GM21786 (cell line): ENCODE results near the gene MBOAT7.

Source experiments
- ATAC-seq: cut with Tn5 transposase; IDR thresholded peaks from one replicate; pipeline ENCODE4 v1.9.1; 2021; ENCODE audit not compliant: unreplicated experiment

Gene MBOAT7

GRCh38 chr19:54165222-54165621 is 24.2 kb downstream of the MBOAT7 start:
- ATAC-seq: no peak

- no peak for ATAC-seq
Measured at GRCh38 chr19:54164369-54165068, 24.9 kb downstream of the MBOAT7 start.

GRCh38 chr19:54162884-54163283 is 26.5 kb downstream of the MBOAT7 start:
- no peak for ATAC-seq

DNA sequence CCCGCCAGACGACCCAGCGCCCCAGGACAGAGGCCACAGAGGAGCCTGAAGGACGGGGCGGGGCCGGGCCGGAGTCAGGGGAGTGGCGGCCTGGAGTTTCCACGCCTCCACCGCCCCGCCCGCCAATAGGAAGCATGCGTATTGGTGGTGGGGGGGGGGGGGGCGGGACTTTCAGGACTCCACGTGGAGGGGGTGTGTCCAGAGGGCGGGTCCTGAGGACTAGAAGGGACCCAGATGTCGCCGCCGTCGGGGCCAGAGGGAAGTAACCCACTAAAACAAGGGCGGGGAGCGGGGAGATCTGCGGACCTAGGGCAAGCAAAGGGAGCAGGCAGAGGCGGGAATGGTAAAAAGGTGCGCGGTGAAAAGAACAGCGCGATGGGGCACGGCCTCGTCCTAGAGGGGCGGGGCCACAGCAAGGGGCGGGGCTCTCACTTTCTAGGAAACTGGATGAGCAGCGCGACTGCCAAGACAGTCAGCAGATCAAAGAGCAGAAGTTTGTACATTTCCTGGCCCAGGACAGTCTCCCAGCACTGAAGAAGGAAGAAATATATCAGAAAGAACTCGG is 27.1 kb downstream of the MBOAT7 start:
- no peak for ATAC-seq

- no peak for ATAC-seq
Measured at GRCh38 chr19:54160854-54161253, 28.5 kb downstream of the MBOAT7 start.

GRCh38 chr19:54160182-54160811 is 29.1 kb downstream of the MBOAT7 start:
- ATAC-seq: no peak

DNA sequence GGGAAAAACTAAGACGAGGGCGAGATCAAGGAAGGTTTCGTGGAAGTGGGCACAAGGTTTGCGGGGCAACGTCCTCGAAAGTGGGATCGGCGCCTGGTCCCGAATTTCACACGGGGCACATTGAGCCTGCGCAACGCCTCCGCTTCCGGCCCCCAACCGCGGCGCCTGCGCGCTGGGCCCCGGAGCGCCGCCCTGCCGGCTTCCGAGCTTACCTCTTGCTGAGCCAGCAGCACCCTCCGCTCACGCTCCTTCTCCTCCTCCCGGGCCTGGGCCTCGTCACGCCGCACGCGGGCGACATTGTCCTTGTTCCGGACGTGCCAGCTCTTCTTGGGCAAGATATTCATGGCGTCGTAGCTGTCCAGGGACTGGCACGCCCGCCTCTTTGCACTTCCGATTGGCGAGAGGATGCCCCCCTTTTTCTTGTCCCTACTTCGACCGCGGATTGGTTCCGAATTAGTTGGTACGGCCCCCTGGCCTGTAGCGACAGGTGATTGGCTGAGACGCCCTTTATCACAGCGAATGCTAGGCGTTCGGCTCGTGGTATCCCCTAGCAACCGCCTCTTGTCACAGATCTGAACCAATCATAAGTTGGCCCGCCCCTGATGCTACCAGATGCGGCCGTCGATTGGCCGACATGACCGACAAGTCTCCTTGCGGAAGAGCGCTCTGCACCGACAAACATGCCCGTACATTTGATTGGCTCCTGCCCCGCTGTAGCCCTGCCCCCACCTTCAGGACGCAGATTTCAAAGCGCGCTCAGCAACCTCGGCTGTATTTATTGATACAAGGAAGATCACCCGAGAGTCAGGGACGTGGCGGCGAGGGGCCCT is 29.8 kb downstream of the MBOAT7 start, which contains the start of gene LENG1:
Gene LENG1 (minus strand): TSS at position 370 of the 830 bp plus-strand sequence. CDS start 26 bp downstream, at position 344.
- ATAC-seq: peak; percentile 90

- ATAC-seq: no peak
Measured at GRCh38 chr19:54158812-54159351, 30.5 kb downstream of the MBOAT7 start.

- no peak for ATAC-seq
Measured at GRCh38 chr19:54156953-54157352, 32.4 kb downstream of the MBOAT7 start.

GRCh38 chr19:54156490-54156889 is 32.9 kb downstream of the MBOAT7 start:
- ATAC-seq: no peak

DNA sequence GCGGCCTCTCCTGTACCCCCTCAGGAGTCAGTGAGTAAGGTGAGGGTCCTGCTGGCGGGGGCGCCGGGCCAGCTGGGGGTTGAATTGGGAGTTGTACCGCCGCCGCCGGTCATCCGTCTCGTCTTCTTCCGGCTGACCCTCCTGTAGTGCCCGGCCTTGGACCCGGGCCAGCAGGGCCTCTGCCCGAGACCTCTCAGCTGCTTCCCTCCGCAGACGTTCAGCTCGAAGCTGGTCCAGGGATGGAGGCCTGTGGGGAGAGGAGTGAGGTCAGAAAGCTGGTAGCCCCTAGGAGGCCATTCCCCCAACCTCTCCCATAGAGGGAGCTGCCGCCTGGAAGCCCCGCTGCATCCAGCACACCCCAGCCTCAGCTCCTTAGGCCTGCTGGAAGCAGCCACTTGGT is 33.7 kb downstream of the MBOAT7 start:
- no peak for ATAC-seq

GRCh38 chr19:54154603-54155345 is 34.6 kb downstream of the MBOAT7 start:
- no peak for ATAC-seq

- ATAC-seq: no peak
Measured at GRCh38 chr19:54153731-54154326, 35.6 kb downstream of the MBOAT7 start.

DNA sequence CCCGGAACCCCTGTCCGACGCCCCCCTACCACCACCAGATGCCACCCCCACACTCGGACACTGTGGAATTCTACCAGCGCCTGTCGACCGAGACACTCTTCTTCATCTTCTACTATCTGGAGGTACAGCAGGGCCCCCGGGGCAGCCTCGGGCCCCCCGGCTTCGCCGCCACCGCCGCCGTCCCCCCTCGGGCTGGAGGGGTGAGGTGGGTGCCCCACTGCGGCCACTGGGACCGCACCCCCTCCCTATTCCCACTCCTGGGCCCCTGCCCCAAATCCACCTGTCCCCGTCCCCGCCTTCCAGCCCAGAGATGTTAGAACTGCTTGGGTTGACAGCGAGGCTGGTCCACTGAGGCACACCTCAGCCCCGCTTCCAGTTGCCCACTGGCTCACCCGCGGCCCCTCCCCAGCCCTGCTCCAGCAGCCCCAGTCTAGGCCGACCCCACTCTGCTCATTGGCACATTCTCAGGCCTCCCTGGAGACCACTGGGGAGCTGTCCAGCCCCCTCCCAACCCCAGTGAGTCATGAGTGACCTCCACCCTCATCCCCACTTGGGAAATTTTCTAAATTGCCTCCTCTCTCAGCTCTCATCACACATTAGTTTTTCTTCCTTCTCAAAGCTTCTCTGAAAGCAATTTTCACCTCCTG is 36.4 kb downstream of the MBOAT7 start:
- ATAC-seq: no peak

DNA sequence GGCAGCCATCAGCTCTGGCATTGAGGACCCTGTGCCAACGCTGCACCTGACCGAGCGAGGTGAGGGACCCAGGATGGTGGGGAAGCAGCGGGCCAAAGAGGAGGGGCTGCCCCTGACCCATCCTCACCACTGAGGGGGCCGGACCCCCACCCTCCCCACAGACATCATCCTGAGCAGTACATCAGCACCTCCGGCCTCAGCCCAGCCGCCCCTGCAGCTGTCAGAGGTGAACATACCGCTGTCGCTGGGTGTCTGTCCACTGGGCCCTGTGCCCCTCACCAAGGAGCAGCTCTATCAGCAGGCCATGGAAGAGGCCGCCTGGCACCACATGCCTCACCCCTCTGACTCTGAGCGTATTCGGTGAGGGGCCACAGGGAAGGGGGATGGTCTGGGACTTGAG is 37.1 kb downstream of the MBOAT7 start:
- no peak for ATAC-seq

GRCh38 chr19:54151362-54152035 is 37.9 kb downstream of the MBOAT7 start:
- ATAC-seq: no peak

DNA sequence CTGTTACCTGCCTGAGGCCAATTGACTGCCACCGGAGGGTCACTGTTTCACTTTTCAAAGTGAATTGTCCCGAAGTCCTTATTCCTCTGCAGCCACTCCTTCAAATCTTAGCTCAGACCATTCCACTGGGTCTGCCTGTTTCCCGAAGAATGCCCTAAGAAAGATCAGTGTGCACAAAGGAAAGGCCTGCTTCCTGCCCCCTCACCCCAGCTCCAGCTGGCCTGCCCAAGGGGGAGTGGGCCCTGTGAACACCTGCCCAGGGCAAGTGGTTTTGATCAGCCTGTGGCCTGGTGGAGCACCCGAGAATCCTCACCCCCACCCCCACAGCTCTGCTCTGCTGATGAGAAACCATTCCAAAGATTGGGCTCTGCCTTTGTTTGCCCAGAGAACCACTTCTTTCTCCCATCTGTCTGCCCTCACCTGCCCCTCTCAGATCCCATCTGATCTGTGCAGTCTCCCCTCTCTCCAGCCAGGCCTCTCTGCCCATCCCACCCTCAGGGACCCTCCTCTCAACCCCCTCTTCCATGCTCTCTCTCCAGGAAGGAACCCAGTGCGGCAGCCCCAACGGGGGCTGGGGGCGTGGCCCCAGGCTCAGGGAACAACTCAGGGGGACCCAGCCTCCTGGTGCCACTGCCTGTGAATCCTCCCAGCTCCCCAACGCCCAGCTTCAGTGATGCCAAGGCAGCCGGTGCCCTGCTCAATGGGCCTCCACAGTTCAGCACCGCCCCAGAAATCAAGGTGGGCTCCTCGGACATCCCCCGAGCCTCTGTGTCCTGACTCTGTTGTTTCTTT is 40.2 kb downstream of the MBOAT7 start:
- no peak for ATAC-seq

GRCh38 chr19:54148158-54148557 is 41.2 kb downstream of the MBOAT7 start:
- ATAC-seq: no peak
